SK-N-MC (cell line): ENCODE measurements around the gene NAB2.

Experiments used
- EZH2 ChIP-seq: fragments of 200-600 bp; sonication (generic); IDR thresholded peaks from one replicate; pipeline ENCODE4 v1.6.1; 2017; ENCODE audit warnings: antibody characterized with exemption
- FOXP2 ChIP-seq: optimal IDR thresholded peaks from 2 replicates; pipeline ENCODE3; 2011; ENCODE audit warnings: mild to moderate bottlenecking, moderate library complexity; ENCODE audit not compliant: insufficient read depth; ENCODE audit errors: extremely low read length, control extremely low read depth
- POLR2AphosphoS5 ChIP-seq: IDR thresholded peaks from 2 replicates; pipeline ENCODE4 v1.6.1; 2012; ENCODE audit warnings: mild to moderate bottlenecking, low read depth, low read length, borderline replicate concordance

GRCh38 chr12:57063991-57064685 lies 24.8 kb upstream of the NAB2 start:
- no peak for TF ChIP-seq POLR2AphosphoS5
- no peak for TF ChIP-seq EZH2
- no peak for TF ChIP-seq FOXP2
